ENCODE data around the gene GPR161.
"Not testable (repeated sequence)": the region's sequence is repeated elsewhere in the genome, so short reads cannot be mapped to it uniquely, and the experiment has no call there.

Gene GPR161

DNA sequence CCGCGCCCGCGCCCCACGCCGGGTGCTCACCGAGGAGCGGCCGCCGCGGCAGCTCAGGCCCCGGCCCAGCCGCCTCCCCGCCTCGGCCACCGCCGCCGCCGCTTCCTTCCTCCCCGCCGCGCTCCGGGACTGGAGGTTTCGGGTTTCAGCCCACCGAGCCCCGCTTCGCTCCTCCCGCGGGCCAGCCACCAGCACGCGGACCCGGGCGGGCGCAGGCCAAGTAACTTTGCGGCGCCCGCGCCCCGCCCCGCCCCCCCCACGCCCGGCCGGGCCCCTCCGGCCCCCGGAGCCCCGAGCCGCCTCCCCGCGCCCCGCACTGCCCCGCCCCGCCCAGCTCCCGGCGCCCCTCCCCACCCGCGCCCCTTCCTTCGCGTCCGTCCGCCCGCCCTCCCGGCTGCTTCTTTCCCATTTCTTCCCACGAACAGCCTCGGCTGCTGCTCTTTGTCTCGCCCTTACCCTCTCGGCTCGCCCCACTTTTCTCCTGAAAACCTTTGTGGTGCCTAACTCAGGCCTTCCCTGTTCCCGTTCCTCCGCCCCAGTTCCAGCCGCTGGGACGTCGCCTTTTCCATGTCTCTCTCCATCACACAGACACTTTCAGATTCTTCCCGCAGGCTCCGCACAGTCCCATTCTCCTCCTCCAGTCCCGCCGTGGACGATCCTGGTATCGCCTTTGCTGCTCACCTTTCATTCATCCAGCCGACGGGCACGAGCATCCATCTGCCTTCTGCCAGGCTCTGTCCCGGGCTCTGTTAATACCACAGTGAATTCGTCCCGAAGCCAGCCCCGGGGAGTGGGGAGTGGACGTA lies at the start of gene GPR161:
Gene GPR161, minus strand, starts transcription at position 222 of the 806 bp plus-strand sequence. CDS start 32,080 bp downstream, outside the sequence.
- DNase-seq, result peak; percentile 44

- not testable (repeated sequence) for DNase-seq
Measured at GRCh38 chr1:168181063-168181720, 44.5 kb upstream of the GPR161 start.

- DNase-seq, result no peak
Measured at GRCh38 chr1:168180148-168180524, 43.4 kb upstream of the GPR161 start.

DNA sequence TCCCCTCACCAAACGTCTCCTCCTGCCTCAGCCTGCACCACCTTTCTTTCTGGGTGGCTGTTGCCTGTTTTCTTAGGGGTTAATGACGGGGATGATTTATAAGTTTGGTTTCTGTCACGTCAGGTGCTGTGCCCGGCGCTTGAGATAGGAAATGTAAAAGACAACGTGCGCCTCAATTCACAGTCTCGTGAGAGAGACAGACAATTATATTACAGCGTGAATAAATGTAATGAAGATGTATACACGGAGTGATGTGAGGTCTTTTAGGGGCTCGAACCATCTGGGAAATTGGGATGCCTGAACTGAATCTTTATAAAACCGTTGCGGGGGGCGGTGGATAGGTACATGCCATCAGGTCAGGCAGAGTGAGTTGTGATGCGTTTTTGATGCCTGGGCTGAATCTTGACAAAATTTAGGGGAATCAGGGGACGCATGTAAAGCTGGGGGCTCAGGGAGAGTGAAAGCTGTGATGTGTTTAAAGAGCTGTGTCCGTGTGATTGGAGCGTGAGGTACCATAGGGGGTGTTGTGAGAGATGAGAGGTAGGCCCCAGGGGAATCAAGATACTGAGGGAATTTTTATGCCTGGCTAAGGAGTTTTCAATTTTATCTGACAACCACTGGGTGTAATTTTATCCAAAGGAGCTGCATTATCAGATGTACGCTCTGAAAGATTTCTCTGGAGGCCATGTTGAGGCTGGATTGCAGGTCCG lies 42.9 kb upstream of the GPR161 start:
- no peak for DNase-seq

GRCh38 chr1:168178638-168179437 lies 42.1 kb upstream of the GPR161 start, which contains the start of gene TIPRL:
Gene TIPRL, plus strand, starts transcription at chr1:168178962. Its CDS starts 116 bp downstream, at chr1:168179078.
- DNase-seq, result peak; percentile 95

DNA sequence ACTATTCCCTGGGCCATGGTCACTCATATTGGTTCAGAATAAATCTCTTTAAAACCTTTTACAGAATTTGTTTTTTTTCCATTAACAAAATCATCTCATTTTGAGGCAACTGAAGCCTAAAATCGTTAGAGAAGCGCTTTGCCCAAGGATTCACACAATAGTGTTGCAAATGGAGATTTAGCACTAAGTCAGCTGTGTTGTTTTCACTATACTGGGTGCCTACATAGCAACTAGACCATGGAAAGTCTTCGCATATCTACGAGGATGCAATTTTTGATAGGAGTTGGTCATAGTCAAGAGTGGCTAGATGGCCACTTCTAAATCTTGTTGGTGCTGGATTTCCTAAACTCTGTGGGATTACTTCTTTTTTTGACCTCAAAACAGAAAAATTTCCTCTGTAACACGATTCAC lies 41.5 kb upstream of the GPR161 start:
- DNase-seq, result no peak

GRCh38 chr1:168172250-168172915 lies 35.7 kb upstream of the GPR161 start:
- no peak for DNase-seq

DNA sequence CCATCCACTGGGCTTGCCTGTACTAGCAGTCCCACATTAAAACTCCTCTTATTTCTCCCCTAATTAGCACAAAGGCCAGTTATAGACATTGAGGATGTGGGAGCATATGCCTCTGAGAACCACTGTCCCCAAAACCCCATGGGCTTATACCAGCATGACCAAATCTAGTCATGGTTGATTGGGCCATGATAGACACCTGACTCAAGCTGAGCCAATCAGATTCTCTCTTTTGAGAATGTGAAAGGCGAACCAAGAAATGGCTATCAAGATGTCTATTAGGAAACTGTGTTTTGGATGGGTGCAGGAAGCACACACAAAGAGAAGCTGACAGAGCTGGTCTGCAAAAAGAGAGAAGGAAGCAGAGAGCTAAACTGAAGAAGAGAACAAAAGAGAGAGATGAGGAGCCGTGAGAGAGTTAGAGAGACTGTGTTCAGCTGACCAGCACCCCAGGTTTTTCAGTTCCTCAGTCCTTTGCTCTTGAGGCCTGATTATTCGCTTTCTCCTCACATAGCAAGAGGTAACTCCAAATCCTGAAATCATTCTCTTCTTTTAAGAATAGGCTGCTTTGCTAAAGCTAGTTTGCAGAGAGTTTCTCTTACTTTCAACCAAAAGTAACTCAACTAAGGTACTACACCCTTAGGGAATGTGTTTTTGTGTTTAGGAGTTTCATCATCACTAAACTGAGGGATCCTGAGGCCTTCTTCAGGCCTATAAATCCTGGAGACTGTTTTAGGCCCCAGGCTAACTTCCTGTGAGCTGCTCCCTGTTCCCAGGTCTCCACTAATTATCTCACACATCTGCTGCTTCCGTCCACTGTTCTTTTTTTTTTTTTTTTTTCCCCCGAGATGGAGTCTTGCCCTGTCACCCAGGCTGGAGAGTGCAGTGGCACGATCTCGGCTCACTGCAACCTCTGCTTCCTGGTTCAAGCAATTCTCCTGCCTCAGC lies 34.1 kb upstream of the GPR161 start:
- DNase-seq, result no peak

DNA sequence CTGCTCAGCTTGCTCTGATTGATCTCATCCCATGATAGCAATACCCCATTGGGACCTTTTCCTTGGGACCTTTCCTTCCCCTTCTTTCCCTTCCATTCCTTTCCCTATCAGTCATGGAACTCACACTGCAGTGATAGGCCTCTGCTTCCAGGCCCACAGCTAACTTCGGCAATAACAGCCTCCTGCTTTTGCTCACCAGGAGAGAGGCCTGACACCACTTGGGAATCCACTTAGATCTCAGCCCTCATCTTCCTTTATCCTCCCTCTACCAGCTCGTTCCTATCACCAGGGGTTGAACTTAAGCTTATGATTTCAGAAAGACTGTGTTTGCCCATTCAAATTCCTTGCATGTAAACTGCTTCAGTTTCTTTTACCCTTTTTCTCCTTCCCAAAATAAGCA lies 31.1 kb upstream of the GPR161 start:
- no peak for DNase-seq

GRCh38 chr1:168164771-168165170 lies 28.0 kb upstream of the GPR161 start:
- DNase-seq, result no peak

DNA sequence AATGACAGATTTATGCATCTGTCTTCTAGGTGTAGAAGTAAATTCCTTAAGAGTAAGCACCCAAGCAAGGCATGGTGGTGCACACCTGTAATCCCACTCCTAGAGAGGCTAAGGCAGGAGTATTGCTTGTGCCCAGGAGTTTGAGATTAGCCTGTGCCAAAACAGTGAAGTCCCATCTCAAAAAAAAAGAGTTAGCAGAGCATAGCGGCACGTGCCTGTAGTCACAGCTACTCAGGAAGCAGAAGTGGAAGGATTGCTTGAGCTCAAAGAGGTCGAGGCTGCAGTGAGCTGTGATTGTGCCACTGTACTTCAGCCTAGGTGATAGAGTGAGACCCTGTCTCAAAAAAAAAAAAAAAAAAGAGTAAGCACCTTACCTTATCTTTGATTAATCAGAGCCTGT lies 26.9 kb upstream of the GPR161 start:
- no peak for DNase-seq

- DNase-seq, result no peak
Measured at GRCh38 chr1:168161459-168161858, 24.7 kb upstream of the GPR161 start.

DNA sequence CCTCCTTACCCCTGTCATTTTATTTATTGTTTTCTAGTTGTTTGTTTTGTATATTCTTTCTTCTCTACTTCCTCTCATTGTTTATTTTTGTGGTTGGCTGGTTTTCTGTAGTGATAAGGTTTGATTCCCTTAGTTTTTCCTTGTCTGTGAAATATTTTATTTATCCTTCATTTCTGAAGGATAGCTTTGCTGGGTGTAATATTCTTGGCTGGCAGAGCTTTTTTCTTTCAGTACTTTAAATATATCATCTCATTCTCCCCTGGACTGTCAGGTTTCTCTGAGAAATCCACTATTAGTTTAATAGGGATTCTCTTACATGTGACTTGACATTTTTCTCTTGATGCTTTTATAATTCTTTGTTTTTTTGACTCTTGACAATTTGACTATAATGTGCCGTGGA lies 23.2 kb upstream of the GPR161 start:
- DNase-seq, result no peak

- no peak for DNase-seq
Measured at GRCh38 chr1:168159251-168159650, 22.5 kb upstream of the GPR161 start.

GRCh38 chr1:168157638-168158037 lies 20.9 kb upstream of the GPR161 start:
- DNase-seq, result no peak

- DNase-seq, result no peak
Measured at GRCh38 chr1:168155910-168156309, 19.2 kb upstream of the GPR161 start.

- DNase-seq, result not testable (repeated sequence)
Measured at GRCh38 chr1:168154707-168155106, 18.0 kb upstream of the GPR161 start.

- DNase-seq, result no peak
Measured at GRCh38 chr1:168151935-168152334, 15.2 kb upstream of the GPR161 start.

DNA sequence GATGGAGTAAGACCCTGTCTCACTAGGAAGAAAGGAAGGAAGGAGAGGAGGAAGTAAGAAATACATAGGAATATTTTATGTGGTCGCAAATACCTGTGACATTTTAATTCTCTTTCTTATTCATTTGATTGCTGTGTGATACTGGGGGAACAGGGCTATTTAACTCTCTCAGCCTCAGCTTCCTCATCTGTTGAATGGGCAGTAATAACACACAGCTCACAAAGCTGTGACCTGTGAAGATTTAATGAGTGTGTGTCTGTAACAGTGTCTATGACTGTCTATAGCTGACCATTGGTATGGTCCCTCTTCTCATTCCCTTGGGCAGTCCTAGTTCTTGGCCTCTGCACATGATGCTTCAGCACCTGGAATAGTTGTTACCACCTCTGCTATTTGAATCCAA lies 13.6 kb upstream of the GPR161 start:
- no peak for DNase-seq

- DNase-seq, result no peak
Measured at GRCh38 chr1:168148916-168149315, 12.2 kb upstream of the GPR161 start.

- no peak for DNase-seq
Measured at GRCh38 chr1:168146626-168147025, 9.9 kb upstream of the GPR161 start.
